ENCODE data around the gene DUSP7. TPM values are rescaled to one million over a fixed set of nuclear protein-coding genes. Genes with fewer than 3 reads are reported as not detected.

The DUSP7 gene
- total RNA-seq, 1 experiment from 2014 or later: 40.9 TPM

DNA sequence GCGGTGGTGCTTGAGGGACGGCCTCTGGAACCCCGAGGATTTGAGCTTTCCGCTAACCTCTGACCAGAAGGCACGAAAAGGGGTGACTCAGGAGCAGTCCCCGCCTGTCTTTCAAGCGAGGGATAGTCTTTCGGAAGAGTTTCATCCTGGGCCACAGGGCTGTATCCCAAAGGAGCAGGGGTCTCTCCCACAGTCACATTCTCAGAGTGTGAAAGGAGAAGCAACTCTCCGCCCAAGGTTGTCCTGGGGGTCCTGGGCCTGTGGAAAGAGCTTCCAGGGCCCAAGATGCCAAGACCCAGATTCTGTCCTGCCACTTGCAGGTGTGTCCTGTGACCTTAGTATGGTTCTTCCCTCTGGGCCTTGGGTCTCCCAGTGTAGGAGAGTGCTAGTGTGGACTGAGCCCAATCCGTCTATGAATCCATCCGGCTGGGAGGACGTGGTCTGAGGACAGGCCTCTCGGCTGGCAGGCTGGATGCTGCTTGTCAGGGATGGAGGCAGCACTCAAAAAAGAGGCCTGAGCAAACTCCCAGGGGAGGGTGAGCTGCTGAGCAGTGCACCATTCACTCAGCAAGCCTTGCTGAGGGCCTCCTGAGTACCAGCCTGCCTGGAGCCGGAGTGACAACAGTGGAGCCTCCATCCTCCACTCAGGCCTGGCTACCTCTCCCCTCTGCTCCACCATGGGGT lies 1.6 kb upstream of the DUSP7 start:
- DNase-seq (no peak), ATAC-seq (no peak)
- H2AFZ ChIP-seq (ENCODE audit: low read length): peak overlapping the region; percentile 62
- H3K9ac ChIP-seq (ENCODE audit: low read length): peak overlapping the region; percentile 54
- intact Hi-C loops (cut with micrococcal nuclease): loop anchor here (1.0 to 10.0 kb wide), 5 partner anchors 71 to 219 kb away; partner anchors contain the start of genes POC1A and WDR82
- ChIA-PET CTCF (interaction anchor here (0.6 to 1.2 kb wide), 2 partner anchors 21 to 56 kb away, joined by 5 to 13 read pairs; no protein-coding TSS in a partner anchor), POLR2A (ENCODE audit: unreplicated experiment) (interaction anchor here (0.5 to 1.3 kb wide), 3 partner anchors 62 to 558 kb away, joined by 3 to 5 read pairs (median 4); partner anchors contain the start of genes DCAF1, PPM1M and RPL29)
- H3K9me2 ChIP-seq (replicated peaks; ENCODE audit: low read length): no peaks in the 10 kb centered on the region
- H3F3A ChIP-seq (ENCODE audit: low read length, unreplicated experiment): no peaks in the 10 kb centered on the region
- H3K4me2 ChIP-seq (ENCODE audit: low read length): peak overlapping the region; percentile 77
- H3K79me2 ChIP-seq (ENCODE audit: low read length): peaks cover 31% of the 10 kb centered on the region
- peaks cover 10% of the 10 kb centered on the region for H4K20me1 ChIP-seq (ENCODE audit: low read length)
- no peaks in the 10 kb centered on the region for H3K9me3 ChIP-seq (ENCODE audit: low read length)
- H3K36me3 ChIP-seq (ENCODE audit: low read depth, low read length): peaks cover 9% of the 10 kb centered on the region
- TSS peak; percentile 69 for BruUV-seq (replicated peaks)
- peak overlapping the region; percentile 55; the same call in 1 of the 2 replicates for H3K4me3 ChIP-seq (ENCODE audit: low read length)
- H3K4me1 ChIP-seq (ENCODE audit: insufficient read depth, low read length): peaks cover 38% of the 10 kb centered on the region
- peak overlapping the region; percentile 25; the same call in 1 of the 2 replicates for H3K27ac ChIP-seq (ENCODE audit: low read length)
- no peak for TF ChIP-seq EZH2phosphoT487 (IDR thresholded peaks at IDR 0.05; ENCODE audit: borderline replicate concordance, low read length)
- no peak for TF ChIP-seq CTCF (conservative IDR thresholded peaks at IDR 0.05; ENCODE audit: low read depth, low read length)
- TF ChIP-seq EZH2 (IDR thresholded peaks at IDR 0.05; ENCODE audit: low read length, unreplicated experiment): no peak
- no peaks in the 10 kb centered on the region for H3K27me3 ChIP-seq (ENCODE audit: low read length)

DNA sequence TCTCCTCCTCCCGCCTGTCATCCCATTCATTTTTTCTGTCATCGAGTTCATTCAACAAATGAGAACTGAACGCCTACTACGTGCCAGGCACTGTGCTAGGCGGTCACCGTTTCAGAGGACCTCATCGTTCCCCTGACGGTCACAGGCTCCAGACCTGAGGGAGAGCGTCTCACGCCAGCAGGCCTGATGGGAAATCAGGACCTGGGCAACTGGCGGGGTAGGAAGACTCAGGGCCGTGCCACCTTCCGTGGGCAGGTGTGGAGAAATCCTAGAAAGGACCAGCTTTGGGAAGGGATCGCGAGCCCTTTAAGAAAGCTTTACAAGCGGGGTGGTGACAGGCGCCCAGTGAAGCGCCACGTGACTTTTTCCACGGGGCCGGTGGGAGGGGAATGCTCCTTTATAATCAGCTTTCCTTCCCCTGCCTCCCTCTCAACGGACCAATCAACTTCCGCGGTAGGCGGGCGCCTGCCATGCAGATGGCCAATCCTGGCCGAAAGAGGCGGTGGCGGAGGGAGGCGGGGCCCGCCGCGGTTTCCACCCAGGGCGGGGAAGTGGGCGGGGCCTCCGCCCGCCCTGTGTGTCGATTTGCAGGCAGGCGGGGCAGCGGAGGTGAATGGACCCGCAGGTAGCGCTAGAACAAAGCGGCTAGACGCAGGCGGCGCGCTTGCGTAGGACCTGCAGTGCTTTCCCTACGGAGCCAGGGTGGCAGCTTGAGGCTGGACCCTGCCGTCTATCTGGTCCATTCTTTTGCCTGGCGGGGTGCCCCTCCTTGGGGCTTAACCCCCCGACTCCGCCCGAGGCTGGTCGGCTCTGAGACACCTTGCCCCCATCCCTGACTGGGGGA lies 819 bp upstream of the DUSP7 start:
- H3K79me2 ChIP-seq (ENCODE audit: low read length): peaks cover 39% of the 10 kb centered on the region
- H4K20me1 ChIP-seq (ENCODE audit: low read length): peaks cover 10% of the 10 kb centered on the region
- no peaks in the 10 kb centered on the region for H3K27me3 ChIP-seq (ENCODE audit: low read length)
- H2AFZ ChIP-seq (ENCODE audit: low read length): peak overlapping the region; percentile 87
- H3K4me1 ChIP-seq (ENCODE audit: insufficient read depth, low read length): peaks cover 40% of the 10 kb centered on the region
- no peaks in the 10 kb centered on the region for H3K9me3 ChIP-seq (ENCODE audit: low read length)
- H3K27ac ChIP-seq (ENCODE audit: low read length): peak overlapping the region; percentile 55
- peak overlapping the region; percentile 95 for H3K4me2 ChIP-seq (ENCODE audit: low read length)
- CTCF ChIA-PET: interaction anchor here (0.6 to 1.2 kb wide), 5 partner anchors 13 to 180 kb away, joined by 3 to 13 read pairs (median 5); partner anchors contain the start of gene RPL29
- peak overlapping the region; percentile 70 for H3K4me3 ChIP-seq (ENCODE audit: low read length)
- DNase-seq: peak; percentile 100
- intact Hi-C loops (cut with micrococcal nuclease): loop anchor here (1.0 to 10.0 kb wide), 5 partner anchors 72 to 220 kb away; partner anchors contain the start of genes POC1A and WDR82
- no peaks in the 10 kb centered on the region for H3F3A ChIP-seq (ENCODE audit: low read length, unreplicated experiment)
- peak; percentile 73 for ATAC-seq
- no peaks in the 10 kb centered on the region for H3K9me2 ChIP-seq (replicated peaks; ENCODE audit: low read length)
- peak overlapping the region; percentile 75 for H3K9ac ChIP-seq (ENCODE audit: low read length)
- peaks cover 14% of the 10 kb centered on the region for H3K36me3 ChIP-seq (ENCODE audit: low read depth, low read length)
- TF ChIP-seq CTCF (conservative IDR thresholded peaks at IDR 0.05; ENCODE audit: low read depth, low read length) (no peak), EZH2 (IDR thresholded peaks at IDR 0.05; ENCODE audit: low read length, unreplicated experiment) (no peak), EZH2phosphoT487 (IDR thresholded peaks at IDR 0.05; ENCODE audit: borderline replicate concordance, low read length) (no peak)
- POLR2A ChIA-PET (ENCODE audit: unreplicated experiment): interaction anchor here (0.7 to 1.3 kb wide), 4 partner anchors 11 to 558 kb away, joined by 4 to 19 read pairs (median 6); partner anchors contain the start of genes DCAF1 and RPL29
- no TSS peak for BruUV-seq (replicated peaks)
